ENCODE measurements around the gene NCKIPSD.

Gene NCKIPSD

GRCh38 chr3:48625600-48625999 lies 60.1 kb downstream of the NCKIPSD start:
- DNase-seq (ENCODE audit: low read depth): no peak
- TF ChIP-seq, protein P1, sequence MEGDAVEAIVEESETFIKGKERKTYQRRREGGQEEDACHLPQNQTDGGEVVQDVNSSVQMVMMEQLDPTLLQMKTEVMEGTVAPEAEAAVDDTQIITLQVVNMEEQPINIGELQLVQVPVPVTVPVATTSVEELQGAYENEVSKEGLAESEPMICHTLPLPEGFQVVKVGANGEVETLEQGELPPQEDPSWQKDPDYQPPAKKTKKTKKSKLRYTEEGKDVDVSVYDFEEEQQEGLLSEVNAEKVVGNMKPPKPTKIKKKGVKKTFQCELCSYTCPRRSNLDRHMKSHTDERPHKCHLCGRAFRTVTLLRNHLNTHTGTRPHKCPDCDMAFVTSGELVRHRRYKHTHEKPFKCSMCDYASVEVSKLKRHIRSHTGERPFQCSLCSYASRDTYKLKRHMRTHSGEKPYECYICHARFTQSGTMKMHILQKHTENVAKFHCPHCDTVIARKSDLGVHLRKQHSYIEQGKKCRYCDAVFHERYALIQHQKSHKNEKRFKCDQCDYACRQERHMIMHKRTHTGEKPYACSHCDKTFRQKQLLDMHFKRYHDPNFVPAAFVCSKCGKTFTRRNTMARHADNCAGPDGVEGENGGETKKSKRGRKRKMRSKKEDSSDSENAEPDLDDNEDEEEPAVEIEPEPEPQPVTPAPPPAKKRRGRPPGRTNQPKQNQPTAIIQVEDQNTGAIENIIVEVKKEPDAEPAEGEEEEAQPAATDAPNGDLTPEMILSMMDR (IDR thresholded peaks at IDR 0.05; ENCODE audit: low read depth, low read length, missing control alignments): no peak
- in situ Hi-C loops (cut with HindIII; ENCODE audit: low sequenced_read_pairs): no loop called here
- H3K4me3 ChIP-seq (ENCODE audit: low read depth, low read length): no peak overlapping the region

DNA sequence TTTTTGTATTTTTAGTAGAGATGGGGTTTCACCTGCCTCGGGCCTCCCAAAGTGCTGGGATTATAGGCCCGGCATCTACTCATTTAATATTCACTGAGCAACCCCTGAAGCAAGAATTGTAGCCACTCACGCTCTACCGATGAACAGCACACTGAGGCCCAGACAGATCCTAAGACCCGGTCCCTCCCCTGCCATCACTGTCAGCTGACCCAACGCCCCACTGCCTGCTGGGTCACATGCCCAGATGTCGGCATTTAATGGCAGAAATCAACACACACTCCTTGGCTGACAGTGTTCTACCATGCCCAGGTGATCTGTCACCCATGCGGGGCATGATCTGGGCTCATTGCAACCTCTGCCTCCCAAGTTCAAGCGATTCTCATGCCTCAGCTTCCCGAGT lies 60.9 kb downstream of the NCKIPSD start:
- DNase-seq (ENCODE audit: low read depth): no peak
- TF ChIP-seq, protein P1 (IDR thresholded peaks at IDR 0.05; ENCODE audit: low read depth, low read length, missing control alignments): no peak
- in situ Hi-C loops (cut with HindIII; ENCODE audit: low sequenced_read_pairs): no loop called here
- H3K4me3 ChIP-seq (ENCODE audit: low read depth, low read length): no peak overlapping the region

DNA sequence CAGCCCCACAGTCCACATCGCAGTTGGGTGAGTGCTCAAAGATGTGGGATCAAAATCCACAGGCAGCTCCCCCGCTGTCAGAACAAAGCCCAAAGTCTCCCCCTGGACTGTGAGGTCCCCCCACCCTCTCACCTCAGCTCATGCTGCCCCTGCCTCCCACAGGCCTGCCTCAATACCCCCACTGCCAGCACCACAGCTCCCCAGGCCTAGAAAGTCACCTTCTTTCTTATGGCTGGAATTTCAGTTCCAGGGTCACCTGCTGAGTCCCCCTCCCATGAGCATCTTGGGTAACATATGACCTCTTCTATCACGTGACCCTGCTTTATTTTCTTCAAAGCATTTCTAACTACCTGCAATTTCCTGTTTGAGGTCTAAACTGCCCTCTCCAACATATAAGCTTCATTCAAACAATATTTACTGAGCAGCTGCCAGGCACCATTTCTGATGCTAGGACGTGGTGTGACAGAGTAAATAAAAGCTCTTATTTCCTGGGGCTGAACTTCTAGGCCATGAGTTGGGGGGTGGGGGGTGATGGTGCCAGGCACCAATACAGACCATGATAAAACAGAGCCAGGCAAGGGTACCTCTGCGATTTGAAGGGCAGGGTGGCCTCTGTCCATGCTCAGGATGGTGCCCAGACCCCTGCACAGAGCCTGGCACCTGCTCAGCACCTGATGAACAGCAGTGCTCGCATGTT lies 61.7 kb downstream of the NCKIPSD start:
- in situ Hi-C loops (cut with HindIII; ENCODE audit: low sequenced_read_pairs): no loop called here
- no peak for DNase-seq (ENCODE audit: low read depth)
- no peak overlapping the region for H3K4me3 ChIP-seq (ENCODE audit: low read depth, low read length)
- TF ChIP-seq, protein P1 (IDR thresholded peaks at IDR 0.05; ENCODE audit: low read depth, low read length, missing control alignments): no peak

All from astrocyte of the cerebellum (primary cell).